Measurements from ENCODE around the gene UNK. TPM values are rescaled to one million over a fixed set of nuclear protein-coding genes. Genes with fewer than 3 reads are reported as not detected.

UNK gene
- total and polyA plus RNA-seq, 10 donors = 19.0 to 53.8 (median 46.2) TPM

DNA sequence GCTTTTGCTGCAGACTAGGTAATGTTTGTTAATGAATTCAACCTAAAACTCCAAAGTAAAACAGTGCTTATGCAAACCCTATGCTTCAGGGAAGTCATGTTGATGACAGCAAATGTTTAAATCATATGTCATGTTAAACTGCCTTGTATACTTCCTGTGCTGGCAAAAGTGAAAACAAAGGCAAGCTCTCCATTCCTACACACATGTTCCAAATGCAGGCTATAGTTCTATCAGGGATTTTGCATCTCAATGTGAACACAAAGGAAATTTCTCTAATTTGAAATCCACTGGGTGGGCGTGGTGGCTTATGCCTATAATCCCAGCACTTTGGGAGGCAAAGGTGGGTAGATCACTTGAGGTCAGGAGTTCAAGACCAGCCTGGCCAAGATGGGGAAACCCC lies 19.3 kb downstream of the UNK start:
- 83 to 93% (median 88%) methylated on average over 1 of the region's 1 CpG for WGBS, 5 donors
- H3K9me3 ChIP-seq = no peaks in the 10 kb centered on the region
- TF ChIP-seq POLR2AphosphoS5 (IDR thresholded peaks at IDR 0.05) (no peak), POLR2A (IDR thresholded peaks at IDR 0.05) (no peak)
- TF ChIP-seq, protein P1, sequence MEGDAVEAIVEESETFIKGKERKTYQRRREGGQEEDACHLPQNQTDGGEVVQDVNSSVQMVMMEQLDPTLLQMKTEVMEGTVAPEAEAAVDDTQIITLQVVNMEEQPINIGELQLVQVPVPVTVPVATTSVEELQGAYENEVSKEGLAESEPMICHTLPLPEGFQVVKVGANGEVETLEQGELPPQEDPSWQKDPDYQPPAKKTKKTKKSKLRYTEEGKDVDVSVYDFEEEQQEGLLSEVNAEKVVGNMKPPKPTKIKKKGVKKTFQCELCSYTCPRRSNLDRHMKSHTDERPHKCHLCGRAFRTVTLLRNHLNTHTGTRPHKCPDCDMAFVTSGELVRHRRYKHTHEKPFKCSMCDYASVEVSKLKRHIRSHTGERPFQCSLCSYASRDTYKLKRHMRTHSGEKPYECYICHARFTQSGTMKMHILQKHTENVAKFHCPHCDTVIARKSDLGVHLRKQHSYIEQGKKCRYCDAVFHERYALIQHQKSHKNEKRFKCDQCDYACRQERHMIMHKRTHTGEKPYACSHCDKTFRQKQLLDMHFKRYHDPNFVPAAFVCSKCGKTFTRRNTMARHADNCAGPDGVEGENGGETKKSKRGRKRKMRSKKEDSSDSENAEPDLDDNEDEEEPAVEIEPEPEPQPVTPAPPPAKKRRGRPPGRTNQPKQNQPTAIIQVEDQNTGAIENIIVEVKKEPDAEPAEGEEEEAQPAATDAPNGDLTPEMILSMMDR (IDR thresholded peaks at IDR 0.05 in 8 of 11, conservative IDR thresholded peaks at IDR 0.05 in 3 of 11) = no peak
- no peaks in the 10 kb centered on the region for H3K27me3 ChIP-seq (replicated peaks in 1 of 7)
- DNase-seq = peak; percentile 1
- peaks cover 0 to 34% (median 13%) of the 10 kb centered on the region in 6 donors for H3K4me1 ChIP-seq
- no peak overlapping the region for H3K27ac ChIP-seq
- intact Hi-C loops (cut with DNase I; ENCODE audit: low total_unique reads) = no loop called here
- peaks cover 0 to 44% (median 17%) of the 10 kb centered on the region in 6 donors for H3K36me3 ChIP-seq
- no peak overlapping the region for H3K4me3 ChIP-seq

DNA sequence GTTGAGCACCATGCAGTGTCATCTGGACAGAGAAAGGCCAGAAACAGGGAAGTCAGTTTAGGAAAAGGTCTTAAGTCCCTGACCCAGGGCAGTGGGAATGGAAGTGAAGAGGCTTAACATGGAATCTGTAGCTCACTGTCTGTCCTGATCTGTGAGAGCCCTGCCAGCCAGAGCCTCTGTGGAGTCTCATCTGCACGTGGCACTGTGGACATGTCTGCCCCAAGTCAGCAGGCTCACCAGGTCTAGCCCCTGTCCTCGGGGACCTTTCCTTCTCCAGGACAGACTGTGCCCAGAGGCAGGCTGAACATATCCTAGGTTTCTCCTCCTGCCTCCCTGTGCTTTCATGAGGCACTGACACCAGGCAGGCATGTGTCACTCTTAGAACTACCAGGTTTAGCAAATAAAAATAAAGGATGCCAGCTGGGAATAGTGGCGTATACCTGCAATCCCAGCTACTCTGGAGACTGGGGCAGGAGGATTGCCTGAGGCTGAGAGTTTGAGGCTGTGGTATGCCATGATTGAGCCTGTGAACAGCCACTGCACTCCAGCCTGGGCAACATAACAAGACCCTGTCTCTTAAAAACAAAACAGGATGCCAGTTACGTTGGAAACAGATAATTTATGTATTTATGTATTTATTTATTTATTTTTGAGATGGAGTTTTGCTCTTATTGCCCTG lies 22.4 kb downstream of the UNK start:
- Histone ChIP-seq H3K9me3 (no peaks in the 10 kb centered on the region), H3K4me3 (no peak overlapping the region), H3K27me3 (replicated peaks in 1 of 7) (no peaks in the 10 kb centered on the region), H3K36me3 (peaks cover 0 to 40% (median 29%) of the 10 kb centered on the region in 6 donors), H3K27ac (no peak overlapping the region), H3K4me1 (peaks cover 0 to 38% (median 15%) of the 10 kb centered on the region in 6 donors)
- intact Hi-C loops (cut with DNase I; ENCODE audit: low total_unique reads) = no loop called here
- DNase-seq = peak; percentile 35
- TF ChIP-seq, protein P1 (IDR thresholded peaks at IDR 0.05 in 8 of 11, conservative IDR thresholded peaks at IDR 0.05 in 3 of 11) = no peak
- no peak for TF ChIP-seq POLR2AphosphoS5 (IDR thresholded peaks at IDR 0.05)
- 85 to 92% (median 88%) methylated on average over 4 of the region's 4 CpGs for WGBS, 5 donors

DNA sequence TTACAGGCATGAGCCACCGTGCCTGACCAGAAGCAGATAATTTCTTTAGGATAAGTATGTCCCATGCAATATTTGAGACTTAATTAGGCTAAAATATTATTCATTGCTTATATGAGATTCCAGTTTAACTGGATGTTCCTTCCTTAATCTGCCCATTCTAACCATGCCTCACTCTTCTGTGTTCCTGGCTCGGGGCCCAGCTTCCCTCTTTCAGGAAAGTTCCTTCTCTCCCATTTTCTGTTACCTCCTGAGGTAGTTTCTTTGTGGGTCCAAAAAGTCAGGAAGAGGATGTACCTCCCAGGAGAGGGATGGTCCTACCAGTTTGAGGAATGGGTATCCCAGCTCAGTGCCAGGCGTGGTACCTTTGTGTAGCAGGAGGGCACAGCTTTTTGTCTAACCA lies 23.3 kb downstream of the UNK start:
- Histone ChIP-seq H3K9me3 (no peaks in the 10 kb centered on the region), H3K27ac (no peak overlapping the region), H3K4me3 (no peak overlapping the region), H3K27me3 (replicated peaks in 1 of 7) (no peaks in the 10 kb centered on the region), H3K4me1 (peaks cover 0 to 38% (median 15%) of the 10 kb centered on the region in 6 donors), H3K36me3 (peaks cover 0 to 49% (median 38%) of the 10 kb centered on the region in 6 donors)
- intact Hi-C loops (cut with DNase I; ENCODE audit: low total_unique reads) = no loop called here
- TF ChIP-seq POLR2A (IDR thresholded peaks at IDR 0.05) = no peak
- no peak for TF ChIP-seq POLR2AphosphoS5 (IDR thresholded peaks at IDR 0.05)
- TF ChIP-seq, protein P1 (IDR thresholded peaks at IDR 0.05 in 8 of 11, conservative IDR thresholded peaks at IDR 0.05 in 3 of 11) = no peak
- WGBS, 5 donors = 86 to 100% (median 90%) methylated on average over 3 of the region's 3 CpGs
- DNase-seq = peak; percentile 4

DNA sequence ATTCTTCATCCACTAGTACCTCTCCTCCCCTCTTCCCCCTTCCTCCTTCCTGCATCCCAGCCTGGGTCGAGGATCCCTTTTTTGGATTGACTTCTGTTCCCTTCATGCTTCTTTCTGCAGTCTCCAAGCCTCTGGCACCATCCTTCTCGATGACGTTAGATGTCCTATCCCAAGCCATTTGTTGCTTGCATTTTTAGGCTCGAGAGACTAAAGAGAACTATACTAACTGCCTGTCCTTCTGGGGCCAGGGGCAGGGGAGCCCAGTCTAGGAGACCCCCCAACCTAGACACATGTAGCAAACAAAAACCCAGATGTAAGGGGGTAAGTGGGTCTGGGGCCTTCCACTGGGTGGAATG lies 23.9 kb downstream of the UNK start:
- intact Hi-C loops (cut with DNase I; ENCODE audit: low total_unique reads) = no loop called here
- Histone ChIP-seq H3K36me3 (peaks cover 0 to 56% (median 42%) of the 10 kb centered on the region in 6 donors), H3K4me3 (no peak overlapping the region), H3K27ac (no peak overlapping the region), H3K9me3 (no peaks in the 10 kb centered on the region), H3K27me3 (replicated peaks in 1 of 7) (no peaks in the 10 kb centered on the region), H3K4me1 (peaks cover 0 to 35% (median 14%) of the 10 kb centered on the region in 6 donors)
- TF ChIP-seq POLR2A (IDR thresholded peaks at IDR 0.05) = no peak
- TF ChIP-seq, protein P1 (IDR thresholded peaks at IDR 0.05 in 8 of 11, conservative IDR thresholded peaks at IDR 0.05 in 3 of 11) = no peak
- TF ChIP-seq POLR2AphosphoS5 (IDR thresholded peaks at IDR 0.05) = no peak
- WGBS, 5 donors = 76 to 94% (median 83%) methylated on average over 4 of the region's 4 CpGs
- peak; percentile 18 for DNase-seq

Data from spleen (tissue), 11 donors.